Measurements from ENCODE around the gene BARHL1.

The BARHL1 gene

DNA sequence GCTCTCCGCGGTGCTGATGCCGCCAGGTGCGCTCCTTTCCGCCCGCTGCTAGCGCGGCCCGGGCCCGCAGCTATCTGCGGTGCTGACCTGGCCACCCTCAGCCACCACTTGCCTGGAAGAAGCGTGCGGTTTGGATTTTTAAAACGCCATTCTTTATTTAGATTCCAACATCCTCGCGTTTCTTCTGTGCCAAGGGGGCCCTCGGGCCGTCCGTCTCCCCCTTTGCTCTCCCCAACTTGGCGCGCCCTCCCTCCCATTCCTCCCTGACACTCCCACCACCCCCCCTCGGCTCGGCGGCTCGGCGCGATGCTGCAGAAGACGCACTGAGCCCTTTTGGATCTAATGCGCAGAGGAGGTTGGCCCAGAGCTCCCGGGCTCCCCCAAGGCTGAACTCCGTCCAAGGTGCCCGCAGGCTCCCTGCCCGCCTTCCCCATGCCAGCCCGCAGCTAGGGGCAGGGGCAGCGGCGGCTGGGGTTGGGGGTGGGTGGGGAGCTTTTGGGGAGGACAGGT is at the start of gene BARHL1:
Gene BARHL1, plus strand, starts transcription at position 331 of the 510 bp plus-strand sequence. CDS start 192 bp downstream, outside the sequence.
- in situ Hi-C loops (cut with HindIII; ENCODE audit: low sequenced_read_pairs) = no loop called here

DNA sequence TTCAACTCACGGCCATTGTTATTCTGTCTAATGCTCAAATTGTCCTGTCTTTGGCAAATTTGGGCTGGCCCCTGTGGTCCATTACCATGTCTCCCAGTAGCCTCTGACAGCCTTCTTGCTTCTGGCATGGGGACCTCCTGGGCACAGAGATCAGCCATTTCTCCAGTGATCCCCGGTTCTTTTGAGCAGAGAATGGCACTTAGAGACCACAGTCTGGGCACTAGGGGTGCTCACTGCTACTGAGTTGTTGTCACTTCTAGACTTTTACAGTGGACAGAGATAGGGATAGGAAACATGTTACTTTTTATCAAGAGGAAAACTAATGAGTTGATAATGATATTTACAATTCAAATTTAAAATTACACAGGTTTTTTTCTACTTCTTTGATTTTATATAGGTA is 47.6 kb upstream of the BARHL1 start:
- in situ Hi-C loops (cut with HindIII; ENCODE audit: low sequenced_read_pairs) = no loop called here

DNA sequence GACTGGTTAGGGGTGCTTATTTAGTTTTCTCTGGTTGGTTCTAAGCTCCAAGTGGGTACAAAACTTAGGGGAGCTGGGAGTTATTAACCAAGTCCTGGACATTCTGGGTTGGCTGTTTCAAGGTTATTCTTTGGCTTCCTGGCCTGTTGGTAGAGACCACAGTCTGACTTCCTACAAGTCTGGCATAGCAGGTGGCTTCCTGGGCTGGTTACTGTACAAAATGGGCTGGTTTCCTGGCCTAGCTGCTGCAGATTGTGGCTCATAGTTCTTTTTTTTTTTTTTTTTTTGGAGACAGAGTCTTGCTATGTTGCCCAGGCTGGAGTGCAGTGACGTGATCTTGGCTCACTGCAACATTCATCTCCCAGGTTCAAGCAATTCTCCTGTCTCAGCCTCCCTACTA is 46.3 kb upstream of the BARHL1 start:
- in situ Hi-C loops (cut with HindIII; ENCODE audit: low sequenced_read_pairs) = no loop called here

DNA sequence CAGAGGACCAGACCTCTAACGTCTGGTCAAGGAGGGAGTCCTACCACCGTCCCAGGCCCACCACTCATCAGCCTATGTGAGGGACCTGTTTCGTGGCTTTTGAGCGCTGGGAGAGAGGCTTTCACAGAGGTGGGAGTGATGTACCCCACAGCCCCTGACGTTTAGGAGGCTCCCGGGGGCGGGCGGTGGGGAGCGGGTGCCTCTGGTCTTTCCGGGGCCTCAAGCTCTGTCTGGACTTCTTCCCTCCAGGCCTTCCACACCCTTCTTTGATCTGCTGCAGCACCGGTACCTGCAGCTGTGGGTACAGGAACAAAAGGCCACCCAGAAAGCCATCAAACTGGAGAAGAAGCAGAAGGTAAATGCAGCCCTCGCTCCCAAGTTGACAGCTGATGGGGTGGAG is 45.1 kb upstream of the BARHL1 start:
- in situ Hi-C loops (cut with HindIII; ENCODE audit: low sequenced_read_pairs) = no loop called here

DNA sequence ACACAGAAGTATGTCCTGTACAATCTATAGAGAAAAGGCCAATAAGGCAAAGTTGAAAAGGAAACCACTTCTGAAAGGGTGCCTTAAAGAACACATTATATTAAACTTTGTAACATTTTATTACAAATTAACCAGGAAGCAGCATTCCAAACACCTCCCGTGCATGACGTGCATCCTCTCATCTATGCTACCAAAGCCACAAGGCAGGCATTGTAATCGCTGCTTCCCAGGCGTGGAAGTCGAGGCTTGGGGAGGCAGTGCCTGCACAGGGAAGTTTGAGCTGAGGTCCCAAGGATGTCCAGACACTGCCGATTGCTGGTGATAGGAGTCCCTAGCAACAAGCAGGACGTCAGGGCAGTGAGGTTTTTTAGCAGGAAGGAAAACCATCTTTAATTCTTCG is 44.3 kb upstream of the BARHL1 start:
- in situ Hi-C loops (cut with HindIII; ENCODE audit: low sequenced_read_pairs) = no loop called here

DNA sequence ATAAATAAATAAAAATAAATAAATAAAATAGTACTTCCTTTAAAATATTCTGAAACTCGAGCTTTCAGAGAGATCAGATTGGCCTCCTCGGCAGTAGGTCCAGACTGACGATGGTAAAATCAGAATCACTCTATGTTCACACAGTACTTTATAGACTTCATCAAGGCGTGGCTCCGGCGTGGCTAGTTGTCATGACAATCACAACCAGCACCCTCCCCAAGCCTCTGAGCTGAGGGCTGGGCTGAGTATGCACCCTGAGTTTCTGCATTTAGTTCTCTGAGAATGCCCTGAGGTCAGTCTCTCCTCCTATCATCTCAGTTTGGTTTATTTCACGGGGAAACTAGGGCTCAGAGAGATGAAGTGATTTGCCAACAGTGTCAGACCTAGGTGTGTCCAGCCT is 43.3 kb upstream of the BARHL1 start:
- in situ Hi-C loops (cut with HindIII; ENCODE audit: low sequenced_read_pairs) = no loop called here

DNA sequence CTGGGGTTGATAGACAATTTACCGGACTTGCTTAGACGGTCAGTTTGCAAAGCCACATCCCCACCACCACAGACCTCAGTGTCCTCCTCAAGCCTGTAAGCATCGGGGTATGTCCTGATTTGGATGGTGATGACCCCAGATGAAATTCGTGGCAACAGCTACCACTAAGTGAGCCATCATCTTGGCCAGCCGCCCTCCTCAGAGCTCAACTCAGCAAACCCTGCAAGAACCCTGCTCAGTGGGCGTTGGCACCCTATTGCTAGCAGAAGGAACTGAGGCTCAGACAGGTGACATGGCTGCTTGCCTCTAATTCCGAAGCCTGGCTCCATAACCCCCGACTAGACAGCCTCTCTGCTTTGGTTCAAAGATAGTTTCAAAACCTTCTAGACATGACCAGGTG is 41.4 kb upstream of the BARHL1 start:
- in situ Hi-C loops (cut with HindIII; ENCODE audit: low sequenced_read_pairs) = no loop called here

DNA sequence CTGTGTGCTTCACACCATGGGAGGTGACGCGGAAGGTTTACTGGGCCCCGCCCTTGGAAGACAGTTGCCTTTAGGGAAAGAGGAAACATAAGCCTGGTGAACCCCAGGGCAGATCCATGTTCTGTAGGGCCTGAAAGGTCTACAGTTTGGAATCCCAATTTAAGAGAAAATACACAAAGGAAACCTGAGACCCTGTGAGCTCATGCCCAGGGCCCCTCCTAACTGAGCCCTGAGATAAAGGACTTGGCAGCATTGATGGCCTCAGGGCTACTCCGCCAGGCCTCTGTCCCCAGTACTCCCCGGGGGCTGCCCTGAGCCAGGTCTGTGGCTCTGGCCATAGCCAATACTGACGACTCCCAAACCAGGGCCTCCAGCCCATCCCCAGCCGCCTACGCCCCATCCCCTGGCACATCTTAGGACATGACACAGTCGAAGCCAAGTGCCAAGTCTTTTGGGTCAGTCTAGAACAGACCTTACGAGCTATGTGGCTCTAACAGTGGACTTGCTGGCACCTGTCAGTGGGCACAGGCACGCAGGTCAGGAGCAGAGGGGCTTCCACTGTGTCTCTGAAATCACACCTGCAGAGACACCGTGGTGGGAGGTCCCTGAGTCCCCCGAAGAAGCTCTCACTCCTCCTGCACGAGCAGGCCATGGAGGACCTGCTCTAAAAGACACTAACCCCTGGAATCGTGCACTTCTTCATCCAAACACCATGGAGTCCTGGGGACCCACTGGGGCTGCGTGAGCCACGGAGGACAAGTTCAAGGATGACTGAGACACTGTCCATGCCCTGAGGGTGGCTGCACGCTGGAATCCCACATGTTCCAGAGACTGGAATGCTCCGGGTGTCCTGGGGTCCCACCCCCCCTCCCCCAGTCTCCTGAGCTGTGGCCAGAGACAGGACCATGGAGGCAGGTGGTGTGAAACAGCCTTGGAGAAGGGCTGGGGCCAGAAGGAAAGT is 40.3 kb upstream of the BARHL1 start:
- in situ Hi-C loops (cut with HindIII; ENCODE audit: low sequenced_read_pairs) = no loop called here

DNA sequence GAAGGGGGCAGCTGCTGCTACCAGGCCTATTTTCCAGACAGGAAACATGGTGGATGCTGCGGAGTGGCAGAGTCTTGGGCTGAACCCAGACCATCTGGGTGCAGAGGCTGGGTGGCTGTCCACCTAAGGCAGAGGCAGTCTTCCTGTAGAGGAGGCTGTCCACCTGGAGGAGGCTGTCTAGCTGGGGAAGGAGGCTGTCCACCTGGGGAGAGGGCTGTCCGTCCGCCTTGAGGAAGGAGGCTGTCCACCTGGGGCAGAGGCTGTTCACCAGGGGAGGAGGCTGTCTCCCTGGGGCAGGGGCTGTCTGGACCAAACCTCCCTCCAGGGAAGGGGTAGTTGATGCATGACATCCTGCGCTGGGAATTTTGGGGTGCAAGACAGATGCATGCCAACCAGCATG is 39.2 kb upstream of the BARHL1 start:
- in situ Hi-C loops (cut with HindIII; ENCODE audit: low sequenced_read_pairs) = no loop called here

DNA sequence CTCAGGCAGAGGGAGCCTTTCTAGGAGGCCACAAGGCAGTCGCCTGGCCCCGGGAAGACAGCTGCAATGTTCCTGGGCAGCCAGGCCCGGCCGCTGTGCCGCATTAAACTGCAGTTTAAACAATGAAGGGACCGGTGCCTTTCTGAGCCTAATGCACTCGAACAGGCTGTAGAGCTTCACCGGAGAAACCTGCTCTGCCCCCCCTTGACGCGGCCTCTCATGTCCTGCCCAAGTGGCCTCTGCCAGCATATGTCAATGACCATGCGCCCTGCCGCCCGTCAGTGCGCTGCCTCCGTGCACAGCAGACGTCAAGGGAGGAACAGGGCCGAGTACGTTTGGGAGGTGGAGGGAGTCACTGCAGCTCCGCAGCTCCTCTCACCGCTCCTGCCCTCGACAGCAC is 38.4 kb upstream of the BARHL1 start:
- in situ Hi-C loops (cut with HindIII; ENCODE audit: low sequenced_read_pairs) = no loop called here

DNA sequence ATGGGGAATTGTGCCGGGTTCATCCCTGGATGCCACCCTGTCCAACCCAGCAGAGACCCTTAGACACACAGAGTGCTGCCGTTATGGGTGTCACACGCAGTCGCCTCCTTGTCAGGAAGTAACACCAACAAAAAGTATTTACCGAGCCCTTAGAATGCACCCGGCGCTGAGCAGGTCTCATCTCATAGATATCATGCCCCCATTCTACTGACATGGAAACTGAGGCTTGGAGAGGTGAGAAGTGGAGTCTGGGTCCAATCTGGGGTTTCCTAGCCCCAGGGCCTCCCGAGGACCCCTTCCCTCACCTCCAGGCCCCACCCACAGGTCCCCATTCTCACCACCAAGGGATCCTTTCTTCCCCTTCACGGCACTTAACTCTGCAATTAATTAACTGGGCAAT is 36.8 kb upstream of the BARHL1 start:
- in situ Hi-C loops (cut with HindIII; ENCODE audit: low sequenced_read_pairs) = no loop called here

DNA sequence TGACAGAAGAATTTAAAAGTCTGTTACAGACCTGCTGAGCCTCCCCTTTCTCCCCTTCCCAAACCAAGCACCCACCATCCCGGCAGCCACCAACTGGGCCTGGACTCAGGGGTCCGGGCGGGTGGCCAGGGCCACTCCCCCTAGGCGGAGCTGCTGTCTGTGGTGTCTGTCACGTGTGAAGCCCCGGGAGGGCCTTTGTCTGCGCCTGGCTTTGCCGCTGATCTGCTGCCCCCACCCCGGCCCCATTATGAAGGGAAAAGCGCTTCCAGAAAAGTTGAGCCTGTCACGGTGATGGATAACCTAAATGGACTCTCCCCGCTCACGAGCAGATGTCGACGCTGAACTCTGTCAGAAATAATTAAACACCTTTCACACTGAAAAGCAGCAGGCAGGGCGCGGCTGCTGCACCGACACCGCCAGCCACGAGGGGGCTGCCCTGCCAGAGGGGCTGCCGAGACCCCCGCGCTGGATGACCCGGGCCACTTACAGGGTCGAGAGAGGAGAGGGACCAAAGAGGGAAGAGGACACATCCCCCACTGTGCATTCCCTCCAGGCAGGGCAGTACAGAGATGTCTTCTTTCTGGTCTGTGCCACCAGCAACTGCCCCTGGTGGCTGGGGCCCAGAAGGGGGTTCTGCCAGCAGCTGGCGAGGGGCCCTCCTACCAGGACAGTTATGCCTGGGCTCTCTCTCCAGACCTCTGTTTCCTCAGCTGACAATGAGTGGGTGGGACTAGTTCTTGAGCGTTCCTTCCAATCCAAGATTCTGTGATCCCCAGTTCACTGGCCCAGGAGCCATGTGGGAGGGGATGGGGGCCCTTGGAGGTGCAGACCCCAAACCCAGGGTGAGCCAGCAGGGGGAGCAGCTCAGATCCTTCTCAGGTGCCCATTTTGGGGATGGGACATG is 36.0 kb upstream of the BARHL1 start:
- in situ Hi-C loops (cut with HindIII; ENCODE audit: low sequenced_read_pairs) = no loop called here

DNA sequence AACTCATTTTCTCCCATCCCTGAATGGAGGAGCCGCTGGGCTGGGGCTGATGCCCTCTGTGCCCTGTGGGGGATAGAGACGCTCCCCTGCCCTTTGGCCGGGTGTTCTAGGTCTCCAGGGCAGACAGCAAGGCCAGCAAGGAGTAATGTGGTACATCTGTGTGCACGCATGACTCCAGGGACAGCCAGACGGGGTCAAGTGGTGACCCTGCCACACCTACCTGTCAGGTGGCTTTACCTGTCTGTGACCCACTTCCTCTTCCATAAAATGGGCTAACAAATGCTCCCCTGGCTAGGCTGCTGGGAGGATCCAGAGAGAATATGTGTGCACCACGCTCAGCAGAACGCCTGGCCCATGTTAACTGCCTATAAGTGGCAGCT is 35.4 kb upstream of the BARHL1 start:
- in situ Hi-C loops (cut with HindIII; ENCODE audit: low sequenced_read_pairs) = no loop called here

DNA sequence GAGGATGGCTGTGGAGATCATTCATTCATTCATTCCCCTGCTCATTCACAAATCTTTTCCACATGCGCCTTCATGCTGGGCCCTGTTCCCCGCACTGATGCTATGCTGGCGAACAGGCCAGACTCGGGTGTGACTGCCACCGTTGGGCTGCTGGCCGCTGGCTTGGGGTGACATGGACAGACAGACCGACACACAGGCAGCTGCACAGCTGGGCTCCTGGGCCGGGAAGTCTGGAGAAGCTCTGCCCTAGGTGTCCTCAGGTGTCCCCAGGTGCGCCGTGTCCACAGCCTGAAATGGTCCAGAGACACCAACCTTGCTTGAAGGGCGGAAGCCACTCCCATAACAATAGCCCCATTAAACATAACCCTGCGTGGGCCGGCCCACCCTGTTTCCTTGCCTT is 35.0 kb upstream of the BARHL1 start:
- in situ Hi-C loops (cut with HindIII; ENCODE audit: low sequenced_read_pairs) = no loop called here

DNA sequence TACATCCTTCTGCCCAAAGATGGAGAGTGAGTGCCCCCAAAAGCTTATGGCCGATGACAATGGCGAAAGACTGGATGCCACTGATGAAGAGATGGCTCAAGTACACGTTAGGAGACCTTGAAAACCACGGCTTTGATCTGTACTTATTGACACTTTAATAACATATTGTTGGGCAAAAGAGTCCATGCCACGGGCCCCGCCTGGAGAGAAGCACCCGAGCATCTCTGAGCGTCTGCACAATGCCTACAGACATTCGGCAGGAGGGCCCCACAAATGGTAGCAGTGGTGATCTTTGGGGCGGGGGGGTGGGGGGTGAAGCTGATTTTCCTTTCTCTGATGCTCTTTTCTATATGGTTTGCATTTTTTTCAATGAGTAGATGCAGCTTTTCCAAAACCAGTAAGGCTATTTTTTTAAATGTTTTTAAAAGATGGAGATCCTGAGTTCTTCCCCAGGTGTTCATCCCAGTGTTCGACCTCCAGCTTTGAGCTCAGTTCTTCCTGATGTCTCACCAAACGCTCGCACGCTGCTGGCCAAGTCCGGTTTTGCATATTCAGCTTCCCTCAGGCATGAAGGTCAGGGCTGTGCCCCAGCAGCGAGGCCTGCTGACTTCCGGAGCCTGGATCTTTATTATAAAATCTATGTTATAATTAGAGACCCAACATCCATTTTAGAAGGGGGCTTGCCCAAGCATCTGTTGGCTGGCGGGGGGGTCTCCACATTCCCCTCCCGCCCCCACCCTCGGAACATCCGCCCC is 34.3 kb upstream of the BARHL1 start:
- in situ Hi-C loops (cut with HindIII; ENCODE audit: low sequenced_read_pairs) = no loop called here

DNA sequence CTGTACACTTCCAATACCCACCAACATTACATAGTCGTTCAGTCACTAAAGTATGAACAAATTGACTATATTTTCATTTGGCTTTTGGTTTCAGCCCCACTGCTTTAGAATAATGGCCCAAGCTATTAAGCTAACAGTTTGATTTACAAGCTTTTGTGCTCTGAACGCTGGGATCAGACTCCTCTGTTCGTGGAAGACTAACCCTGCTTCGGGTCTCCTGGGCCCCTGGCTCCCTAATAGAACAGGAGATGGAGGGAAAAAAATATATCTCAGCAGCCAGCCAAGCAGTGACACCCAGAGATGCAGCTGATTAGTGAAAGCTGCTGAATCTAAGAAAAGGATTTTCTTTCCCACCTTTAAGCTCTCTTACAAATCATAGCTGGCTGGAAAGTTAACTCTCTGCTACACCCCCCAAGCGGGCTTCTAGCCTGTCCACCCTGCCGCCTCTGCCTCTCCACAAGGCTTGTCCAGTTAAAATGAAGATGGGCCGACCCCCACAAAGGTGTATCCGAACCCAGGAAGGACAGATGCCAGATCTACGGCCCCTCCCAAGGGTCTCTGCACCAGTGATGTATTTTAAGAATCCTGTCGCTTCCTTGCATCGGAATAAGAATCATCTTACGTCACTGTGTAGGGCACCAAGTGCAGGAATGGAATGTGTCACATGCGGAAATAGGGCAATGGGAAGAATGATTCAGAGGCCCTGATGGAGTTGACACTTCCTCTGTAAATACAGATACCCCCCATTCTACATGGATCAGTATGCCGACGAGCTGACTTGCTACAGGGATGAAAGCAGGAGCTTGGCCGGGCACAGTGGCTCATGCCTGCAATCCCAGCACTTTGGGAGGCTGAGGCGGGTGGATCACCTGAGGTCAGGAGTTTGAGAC is 33.4 kb upstream of the BARHL1 start:
- in situ Hi-C loops (cut with HindIII; ENCODE audit: low sequenced_read_pairs) = no loop called here

DNA sequence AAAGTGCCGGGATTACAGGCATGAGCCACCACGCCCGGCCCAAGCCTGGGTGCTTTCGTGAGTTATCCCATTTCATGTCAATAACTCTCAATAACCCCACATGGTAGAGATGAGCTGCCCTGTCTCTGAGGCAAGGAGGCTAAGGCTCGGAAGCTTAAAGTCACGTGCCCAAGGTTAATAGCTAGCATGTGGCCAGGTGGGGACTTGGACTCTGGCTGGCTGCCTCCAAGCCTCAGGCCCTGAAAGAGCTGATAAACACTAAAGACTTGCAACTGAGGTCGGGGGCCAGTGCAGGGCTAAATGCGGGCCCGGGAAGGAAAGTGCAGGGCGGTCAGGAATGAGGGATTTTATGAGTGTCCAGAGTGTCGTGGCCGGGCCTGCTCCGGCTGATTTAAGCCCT is 30.9 kb upstream of the BARHL1 start:
- in situ Hi-C loops (cut with HindIII; ENCODE audit: low sequenced_read_pairs) = loop anchor here (5.0 to 10.0 kb wide), 2 partner anchors 49 to 147 kb away; partner anchors contain the start of gene TTF1

DNA sequence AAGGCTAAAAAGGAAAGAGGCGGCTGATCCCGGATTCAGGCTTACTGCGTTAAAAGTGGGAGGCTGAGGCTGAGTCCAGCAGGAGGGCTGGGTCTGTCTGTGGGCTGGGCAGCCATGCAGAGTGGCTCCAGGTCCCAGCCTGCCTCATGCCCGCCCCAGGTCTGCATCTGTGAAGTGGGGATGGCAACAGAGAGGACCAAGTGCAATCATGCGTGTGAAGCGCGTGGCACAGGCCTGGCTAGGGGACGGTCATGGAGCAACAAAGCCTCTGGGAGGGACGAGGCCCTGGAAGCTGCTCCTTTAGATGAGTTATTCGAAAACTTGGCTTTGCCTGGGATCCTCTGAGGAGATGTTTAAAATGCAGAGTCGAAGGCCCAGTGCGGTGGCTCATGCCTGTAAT is 30.4 kb upstream of the BARHL1 start:
- in situ Hi-C loops (cut with HindIII; ENCODE audit: low sequenced_read_pairs) = loop anchor here (5.0 to 10.0 kb wide), 2 partner anchors 50 to 147 kb away; partner anchors contain the start of gene TTF1

DNA sequence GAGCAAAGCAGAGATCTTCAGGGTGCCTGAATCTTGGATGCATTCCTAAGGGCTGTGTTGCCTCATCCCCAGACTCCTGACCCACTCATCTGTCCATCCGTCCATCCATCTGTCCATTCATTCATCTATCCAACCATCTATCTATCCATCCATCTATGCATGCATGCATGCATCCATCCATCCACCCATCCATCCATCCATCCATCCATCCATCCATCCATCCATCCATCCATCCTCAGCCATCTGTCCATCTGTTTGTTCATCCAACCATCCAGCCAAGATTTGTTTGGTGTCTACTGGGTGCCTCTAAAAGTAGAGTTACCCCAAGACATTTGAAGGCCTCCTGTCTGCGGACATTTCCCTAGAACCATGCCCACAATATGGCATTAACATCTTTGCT is 27.7 kb upstream of the BARHL1 start:
- in situ Hi-C loops (cut with HindIII; ENCODE audit: low sequenced_read_pairs) = loop anchor here (5.0 to 10.0 kb wide), 2 partner anchors 52 to 150 kb away; partner anchors contain the start of gene TTF1

Data from endothelial cell of hepatic sinusoid (primary cell).